Measurements from ENCODE around the gene DEGS1. TPM values are rescaled to one million over a fixed set of nuclear protein-coding genes. Genes with fewer than 3 reads are reported as not detected.
"Not testable (repeated sequence)": the region's sequence is repeated elsewhere in the genome, so short reads cannot be mapped to it uniquely, and the experiment has no call there.

The DEGS1 gene
- total and polyA plus RNA-seq, 2 of the 4 experiments (the other 2 are of a cell fraction), result 54.8 to 109 TPM

- 0 out of 3 replicates have a peak overlapping the region, but pooled peaks have one; percentile 18 for H2BK15ac ChIP-seq (ENCODE audit: low read depth, low read length)
- BruUV-seq (replicated peaks); H4K20me1 ChIP-seq (ENCODE audit: insufficient read depth, low read length); H3K4me3 ChIP-seq (ENCODE audit: insufficient read depth, low read depth, low read length); H2AK9ac ChIP-seq (replicated peaks; ENCODE audit: low read depth, low read length, poor library complexity); dilution Hi-C loops (cut with HindIII; ENCODE audit: low sequenced_read_pairs, unreplicated experiment); H3K9me1 ChIP-seq (ENCODE audit: insufficient read depth, low read length); in situ Hi-C loops (cut with MboI; ENCODE audit: low sequenced_read_pairs); H3K9me3 ChIP-seq (ENCODE audit: control insufficient read depth, insufficient read depth, low read length); intact Hi-C loops (cut with micrococcal nuclease); POLR2A ChIA-PET (ENCODE audit: unreplicated experiment); DNase-seq; H3K79me1 ChIP-seq (ENCODE audit: low read depth in 1 of 2, low read length in 2 of 2); H3K36me3 ChIP-seq (ENCODE audit: control insufficient read depth, insufficient read depth, low read length); H2AFZ ChIP-seq (replicated peaks; ENCODE audit: low read length, poor library complexity); H3K27me3 ChIP-seq (ENCODE audit: control insufficient read depth, insufficient read depth, low read length); ATAC-seq (ENCODE audit: low read depth): not testable (repeated sequence)
- H2BK120ac ChIP-seq (ENCODE audit: low read depth, low read length), result peak overlapping the region; percentile 58; the same call in 1 of the 2 replicates
- CTCF ChIA-PET, result interaction anchor here (0.7 kb wide), 1 partner anchor 15 kb away, joined by 3 read pairs; no protein-coding TSS in a partner anchor
- H3K18ac ChIP-seq (ENCODE audit: low read depth, low read length), result peak overlapping the region; percentile 96
- peak overlapping the region; percentile 92 for H3K23ac ChIP-seq (ENCODE audit: low read depth, low read length)
- H2BK20ac ChIP-seq (ENCODE audit: low read depth, low read length), result peak overlapping the region; percentile 83
- peaks cover 16% of the 10 kb centered on the region for H3K4me1 ChIP-seq (ENCODE audit: control insufficient read depth, insufficient read depth, low read length)
- peak overlapping the region; percentile 80; the same call in 1 of the 2 replicates for H3K4ac ChIP-seq (ENCODE audit: low read depth, low read length)
- H2AK5ac ChIP-seq (ENCODE audit: low read depth, low read length), result peak overlapping the region; percentile 37; the same call in 1 of the 2 replicates
- WGBS, 2 experiments (ENCODE audit: extremely low coverage in 2 of 2, insufficient read length in 1 of 2), result no CpG with 5 or more reads among the region's 10 CpGs
- peak overlapping the region in 1 of 2 experiments; percentile 52; a peak in 3 of 4 replicates for H4K8ac ChIP-seq (ENCODE audit: low read depth in 2 of 2, low read length in 2 of 2)
- H3K56ac ChIP-seq (ENCODE audit: extremely low read depth, insufficient read depth, low read length), result 0 out of 2 replicates have a peak overlapping the region, but pooled peaks have one; percentile 31
- peak overlapping the region; percentile 64; the same call in 1 of the 2 replicates for H3K14ac ChIP-seq (replicated peaks; ENCODE audit: low read depth, low read length)
- H3K27ac ChIP-seq (ENCODE audit: insufficient read depth, low read length), result peak overlapping the region; percentile 75
- peak overlapping the region; percentile 80 for H2BK5ac ChIP-seq (ENCODE audit: low read depth, low read length, poor library complexity, severe bottlenecking)
- H3K9ac ChIP-seq (ENCODE audit: low read depth, low read length), result peak overlapping the region; percentile 68; the same call in 1 of the 2 replicates
- peak overlapping the region; percentile 88; the same call in 1 of the 2 replicates for H3K4me2 ChIP-seq (ENCODE audit: low read depth, low read length)
- peak overlapping the region; percentile 94 for H4K5ac ChIP-seq (ENCODE audit: low read depth, low read length)
- H4K91ac ChIP-seq (ENCODE audit: insufficient read depth, low read depth, low read length), result peak overlapping the region; percentile 57; the same call in 1 of the 2 replicates
Observed at GRCh38 chr1:224205931-224206538, 23.0 kb downstream of the DEGS1 start.

All from IMR-90 (cell line).